Body of pancreas (tissue), 4 donors: Measurements from ENCODE around the gene CST3.

Experiments used
- POLR2A ChIP-seq, 3 donors: fragments of 450-650 bp; IDR thresholded peaks; one replicate each; pipeline ENCODE4 v1.6.1; 2016; ENCODE audit warnings: antibody characterized with exemption in 3 of 3, mild to moderate bottlenecking in 2 of 3
- TF ChIP-seq, protein P1 (sequence below), 7 experiments: fragments of 450-650 bp in 4 of 7; fragments of 200-600 bp in 3 of 7; sonication (generic) in 3 of 7; IDR thresholded peaks; one replicate each; pipeline ENCODE4 v1.5.1; 2016 to 2019; ENCODE audit warnings: antibody characterized with exemption in 7 of 7

DNA sequence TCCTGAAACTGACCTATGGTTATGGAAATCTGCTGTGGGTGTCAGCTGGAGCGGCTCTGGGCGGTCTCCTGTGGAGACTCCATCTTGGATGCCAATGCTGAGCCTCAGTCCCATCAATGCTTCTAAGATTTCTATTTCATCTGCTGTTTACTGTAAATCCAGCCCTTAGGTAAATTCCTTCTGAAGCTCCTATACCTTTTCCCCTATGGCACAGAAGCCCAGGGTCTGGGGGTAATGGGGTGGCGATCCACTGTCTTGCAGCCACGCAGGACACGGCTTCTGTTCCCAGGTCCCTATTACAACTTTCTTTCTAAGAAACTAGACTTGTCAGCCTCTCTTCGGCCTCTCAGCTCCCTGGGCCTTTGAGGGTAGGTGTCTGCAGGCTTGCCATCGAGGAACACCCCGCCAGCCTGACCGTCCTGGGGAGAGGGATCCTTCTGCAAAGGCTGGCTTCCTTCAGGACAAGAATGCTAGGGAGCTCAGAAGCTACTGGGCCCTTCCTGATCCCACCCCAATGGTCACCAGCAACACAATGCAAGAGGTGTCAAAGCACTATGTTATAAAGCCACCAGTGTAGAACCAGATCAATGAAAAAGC, 6.4 kb downstream of the CST3 start:
- no peak for TF ChIP-seq POLR2A (IDR thresholded peaks at IDR 0.05)
- TF ChIP-seq, protein P1, sequence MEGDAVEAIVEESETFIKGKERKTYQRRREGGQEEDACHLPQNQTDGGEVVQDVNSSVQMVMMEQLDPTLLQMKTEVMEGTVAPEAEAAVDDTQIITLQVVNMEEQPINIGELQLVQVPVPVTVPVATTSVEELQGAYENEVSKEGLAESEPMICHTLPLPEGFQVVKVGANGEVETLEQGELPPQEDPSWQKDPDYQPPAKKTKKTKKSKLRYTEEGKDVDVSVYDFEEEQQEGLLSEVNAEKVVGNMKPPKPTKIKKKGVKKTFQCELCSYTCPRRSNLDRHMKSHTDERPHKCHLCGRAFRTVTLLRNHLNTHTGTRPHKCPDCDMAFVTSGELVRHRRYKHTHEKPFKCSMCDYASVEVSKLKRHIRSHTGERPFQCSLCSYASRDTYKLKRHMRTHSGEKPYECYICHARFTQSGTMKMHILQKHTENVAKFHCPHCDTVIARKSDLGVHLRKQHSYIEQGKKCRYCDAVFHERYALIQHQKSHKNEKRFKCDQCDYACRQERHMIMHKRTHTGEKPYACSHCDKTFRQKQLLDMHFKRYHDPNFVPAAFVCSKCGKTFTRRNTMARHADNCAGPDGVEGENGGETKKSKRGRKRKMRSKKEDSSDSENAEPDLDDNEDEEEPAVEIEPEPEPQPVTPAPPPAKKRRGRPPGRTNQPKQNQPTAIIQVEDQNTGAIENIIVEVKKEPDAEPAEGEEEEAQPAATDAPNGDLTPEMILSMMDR (IDR thresholded peaks at IDR 0.05), result no peak
